Ishikawa (cell line): Measurements from ENCODE around the gene MTRFR.

Experiments
- CEBPB ChIP-seq: IDR thresholded peaks from 2 replicates; pipeline ENCODE4 v1.6.1; 2012
- CREB1 ChIP-seq: IDR thresholded peaks from 2 replicates; pipeline ENCODE4 v1.6.1; 2012; ENCODE audit warnings: low read depth
- EGR1 ChIP-seq: IDR thresholded peaks from 2 replicates; pipeline ENCODE4 v1.6.1; 2012
- EP300 ChIP-seq: IDR thresholded peaks from 2 replicates; pipeline ENCODE4 v1.6.1; 2012; ENCODE audit warnings: borderline replicate concordance
- FOXM1 ChIP-seq: IDR thresholded peaks from 2 replicates; pipeline ENCODE4 v1.6.1; 2012; ENCODE audit warnings: low read depth, borderline replicate concordance
- MAX ChIP-seq: IDR thresholded peaks from 2 replicates; pipeline ENCODE4 v1.6.1; 2012
- NFIC ChIP-seq: IDR thresholded peaks from 2 replicates; pipeline ENCODE4 v1.6.1; 2012
- RAD21 ChIP-seq: IDR thresholded peaks from 2 replicates; pipeline ENCODE4 v1.6.1; 2012; ENCODE audit warnings: low read depth
- REST ChIP-seq: IDR thresholded peaks from 2 replicates; pipeline ENCODE4 v1.6.1; 2012; ENCODE audit warnings: low read depth, mild to moderate bottlenecking
- TAF1 ChIP-seq: IDR thresholded peaks from 2 replicates; pipeline ENCODE4 v1.6.1; 2012; ENCODE audit warnings: low read depth, mild to moderate bottlenecking
- TCF12 ChIP-seq: IDR thresholded peaks from 2 replicates; pipeline ENCODE4 v1.6.1; 2012; ENCODE audit warnings: low read depth
- TEAD4 ChIP-seq: IDR thresholded peaks from 2 replicates; pipeline ENCODE4 v1.6.1; 2012
- USF1 ChIP-seq: IDR thresholded peaks from 2 replicates; pipeline ENCODE4 v1.6.1; 2012
- YY1 ChIP-seq: IDR thresholded peaks from 2 replicates; pipeline ENCODE4 v1.6.1; 2012; ENCODE audit warnings: low read depth
- ZBTB7A ChIP-seq: IDR thresholded peaks from 2 replicates; pipeline ENCODE4 v1.6.1; 2012; ENCODE audit warnings: low read depth

Gene MTRFR

GRCh38 chr12:123293178-123293760 lies 60.0 kb downstream of the MTRFR start:
- TF ChIP-seq RAD21 (no peak), TAF1 (no peak), REST (no peak), TCF12 (no peak), CREB1 (no peak), EP300 (no peak), YY1 (no peak)

GRCh38 chr12:123305136-123305535 lies 71.9 kb downstream of the MTRFR start:
- no peak for TF ChIP-seq CEBPB
- no peak for TF ChIP-seq FOXM1
- TF ChIP-seq TCF12, result no peak
- no peak for TF ChIP-seq TEAD4
- TF ChIP-seq EP300, result no peak
- no peak for TF ChIP-seq RAD21
- no peak for TF ChIP-seq REST
- TF ChIP-seq NFIC, result no peak
- no peak for TF ChIP-seq MAX
- no peak for TF ChIP-seq CREB1
- no peak for TF ChIP-seq EGR1
- TF ChIP-seq USF1, result no peak
- no peak for TF ChIP-seq TAF1
- no peak for TF ChIP-seq ZBTB7A
- no peak for TF ChIP-seq YY1

- no peak for TF ChIP-seq YY1
- no peak for TF ChIP-seq EP300
- no peak for TF ChIP-seq REST
- TF ChIP-seq MAX, result no peak
- no peak for TF ChIP-seq RAD21
- TF ChIP-seq TEAD4, result no peak
- TF ChIP-seq NFIC, result no peak
- TF ChIP-seq TAF1, result no peak
- no peak for TF ChIP-seq ZBTB7A
- no peak for TF ChIP-seq EGR1
- TF ChIP-seq CREB1, result no peak
- TF ChIP-seq USF1, result no peak
- no peak for TF ChIP-seq FOXM1
- TF ChIP-seq CEBPB, result no peak
- no peak for TF ChIP-seq TCF12
Observed at GRCh38 chr12:123306200-123306599, 73.0 kb downstream of the MTRFR start.
